HG03575 (cell line): ENCODE data around the gene IAPP.
"Not testable (repeated sequence)": the region's sequence is repeated elsewhere in the genome, so short reads cannot be mapped to it uniquely, and the experiment has no call there.

Source experiments
- ATAC-seq: cut with Tn5 transposase; IDR thresholded peaks from one replicate; pipeline ENCODE4 v1.9.1; 2021; ENCODE audit not compliant: unreplicated experiment, insufficient number of reproducible peaks, low FRiP score; ENCODE audit errors: extremely low read depth

Gene IAPP

DNA sequence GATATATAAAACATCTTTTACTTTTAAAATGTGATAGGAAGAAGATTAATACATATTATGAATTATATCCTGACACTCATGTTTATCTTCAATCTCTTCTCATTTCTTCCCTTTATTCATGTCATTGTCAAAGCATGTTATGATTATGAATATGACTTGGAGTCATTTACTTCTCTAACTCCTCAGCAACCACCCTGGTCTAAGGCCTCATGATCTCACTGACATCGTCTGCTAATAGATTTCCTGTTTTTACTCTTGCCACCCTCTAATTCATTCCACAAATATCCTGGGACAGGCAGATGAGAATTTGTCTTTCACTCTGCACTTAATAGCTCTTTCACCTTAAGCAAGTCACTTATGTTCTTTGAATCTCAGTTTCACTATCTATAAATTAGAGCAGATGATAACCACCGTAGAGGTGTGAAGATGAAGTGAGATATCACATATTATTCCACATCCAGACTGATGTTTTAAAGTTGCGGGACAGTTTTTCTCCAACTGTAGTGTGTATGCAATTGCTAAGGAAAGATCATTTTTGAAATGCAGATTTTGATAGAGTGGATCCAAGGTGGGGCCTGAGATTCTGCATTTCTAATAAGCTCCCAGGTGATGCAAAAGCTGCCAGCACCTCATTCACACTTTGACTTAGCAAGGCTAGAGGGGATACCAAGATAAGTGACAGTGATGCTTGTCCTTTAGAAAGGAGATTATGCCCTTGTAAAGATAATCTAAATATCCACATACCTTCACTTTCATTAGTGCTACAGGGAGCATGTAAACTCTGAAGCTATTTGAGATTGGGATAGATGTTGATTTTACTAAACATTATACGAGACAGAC is 3.3 kb upstream of the IAPP start:
- no peak for ATAC-seq

DNA sequence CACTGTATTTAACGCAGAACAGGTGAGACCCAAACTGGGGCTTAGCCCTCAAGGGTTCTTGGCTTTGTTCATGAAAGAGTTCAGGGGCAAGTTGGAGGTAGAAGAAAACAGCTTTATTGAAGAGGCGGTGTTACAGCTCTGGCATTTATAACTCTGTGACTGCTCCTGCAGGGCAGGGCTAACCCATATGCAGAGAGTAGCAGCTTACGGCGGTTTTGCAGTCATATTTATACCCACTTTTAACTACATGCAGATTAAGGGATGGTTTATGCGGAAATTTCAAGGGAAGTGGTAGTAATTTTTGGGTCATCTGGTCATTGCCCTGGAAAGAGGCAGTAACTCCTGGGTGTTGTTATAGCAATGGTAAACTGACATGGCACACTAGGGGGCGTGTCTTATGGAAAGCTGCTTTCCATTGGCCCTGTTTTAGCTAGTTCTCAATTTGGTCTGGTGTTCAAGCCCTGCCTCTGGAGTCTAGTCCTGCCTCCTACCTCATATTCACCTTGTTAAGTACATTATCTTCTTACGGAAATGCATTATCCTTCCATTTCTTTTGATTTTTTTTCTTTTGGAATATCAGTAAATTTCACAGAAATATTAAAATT is 1.8 kb upstream of the IAPP start:
- no peak for ATAC-seq

DNA sequence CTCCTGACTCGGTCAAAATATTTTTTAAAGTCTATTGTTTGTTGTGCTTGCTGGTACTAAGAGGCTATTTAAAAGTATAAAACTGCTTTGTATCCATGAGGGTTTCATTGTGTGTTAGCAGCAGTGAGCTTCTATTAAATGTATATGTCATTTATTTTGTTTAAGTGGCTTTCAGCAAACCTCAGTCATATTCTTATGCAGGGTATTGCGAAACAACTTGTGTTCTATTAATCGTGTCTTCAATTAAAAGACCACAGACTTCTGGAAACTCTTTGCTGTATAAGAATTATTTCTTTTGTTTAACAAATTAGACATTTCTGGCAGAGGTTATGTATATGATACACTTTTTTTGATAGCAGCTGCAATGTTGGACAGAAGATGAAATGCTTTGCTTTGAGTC is 6.5 kb downstream of the IAPP start:
- no peak for ATAC-seq

DNA sequence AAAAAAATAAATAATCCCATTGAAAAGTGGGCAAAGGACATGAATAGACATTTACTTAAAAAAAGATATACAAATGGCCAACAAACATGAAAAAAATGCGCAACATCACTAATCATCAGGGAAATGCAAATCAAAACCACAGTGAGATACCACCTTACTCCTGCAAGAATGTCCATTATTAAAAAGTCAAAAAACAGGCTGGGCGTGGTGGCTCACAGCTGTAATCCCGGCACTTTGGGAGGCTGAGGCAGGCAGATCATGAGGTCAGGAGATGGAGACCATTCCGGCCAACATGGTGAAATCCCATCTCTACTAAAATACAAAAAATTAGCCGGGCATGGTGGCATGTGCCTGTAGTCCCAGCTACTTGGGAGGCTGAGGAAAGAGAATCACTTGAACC is 8.6 kb downstream of the IAPP start:
- not testable (repeated sequence) for ATAC-seq

DNA sequence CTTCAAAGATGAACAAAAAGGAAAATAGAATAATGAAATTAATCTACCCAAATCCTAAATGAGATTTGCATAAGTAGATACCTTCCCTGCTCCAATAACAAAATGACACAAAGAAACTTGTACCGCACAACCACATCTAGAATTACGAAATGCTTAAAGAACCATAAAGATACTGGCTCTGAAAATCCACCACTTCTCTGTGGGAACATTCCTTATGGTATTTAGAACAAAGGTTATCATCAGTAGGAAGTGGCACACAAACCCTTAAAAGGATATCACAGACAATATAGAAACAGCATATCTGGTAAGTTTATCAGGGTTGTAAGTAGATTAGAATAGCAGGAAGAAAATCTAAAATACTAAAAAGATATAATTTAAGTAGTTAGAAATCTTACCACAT is 11.6 kb downstream of the IAPP start:
- no peak for ATAC-seq

DNA sequence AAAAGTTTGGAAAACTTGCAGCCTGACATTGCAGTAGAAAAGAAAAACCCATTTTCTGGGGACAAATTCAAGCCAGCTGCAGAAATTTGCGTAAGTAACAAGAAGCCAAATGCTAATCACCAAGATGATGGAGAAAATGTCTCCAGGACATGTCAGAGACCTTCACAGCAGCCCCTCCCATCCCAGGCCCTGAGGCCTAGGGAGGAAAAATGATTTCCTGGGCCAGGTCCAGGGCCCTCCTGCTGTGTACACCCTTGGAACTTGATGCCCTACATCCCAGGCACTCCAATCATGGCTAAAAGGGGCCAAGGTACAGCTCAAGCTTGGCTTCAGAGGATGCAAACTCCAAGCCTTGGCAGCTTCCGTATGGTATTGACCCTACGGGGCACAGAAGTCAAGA is 14.5 kb downstream of the IAPP start:
- ATAC-seq, result no peak

DNA sequence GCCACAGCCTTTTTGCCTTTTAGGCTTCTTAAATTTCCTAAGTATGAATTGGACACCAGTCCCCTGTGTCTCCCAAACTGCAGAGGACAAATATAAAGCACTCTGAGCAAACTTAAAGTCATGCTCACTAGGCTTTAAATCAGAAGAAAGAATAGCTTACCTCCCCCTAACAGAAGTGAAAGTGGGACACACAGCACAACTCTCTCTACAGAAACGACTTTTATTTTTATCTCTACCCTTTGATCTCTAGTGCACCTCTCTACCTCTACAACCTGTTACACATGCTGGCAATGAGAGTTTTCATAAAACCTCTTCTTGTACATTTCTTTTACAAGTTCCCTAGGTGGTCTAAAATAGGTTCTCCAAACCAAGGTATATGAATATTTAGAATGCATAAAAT is 19.7 kb downstream of the IAPP start:
- ATAC-seq, result no peak

DNA sequence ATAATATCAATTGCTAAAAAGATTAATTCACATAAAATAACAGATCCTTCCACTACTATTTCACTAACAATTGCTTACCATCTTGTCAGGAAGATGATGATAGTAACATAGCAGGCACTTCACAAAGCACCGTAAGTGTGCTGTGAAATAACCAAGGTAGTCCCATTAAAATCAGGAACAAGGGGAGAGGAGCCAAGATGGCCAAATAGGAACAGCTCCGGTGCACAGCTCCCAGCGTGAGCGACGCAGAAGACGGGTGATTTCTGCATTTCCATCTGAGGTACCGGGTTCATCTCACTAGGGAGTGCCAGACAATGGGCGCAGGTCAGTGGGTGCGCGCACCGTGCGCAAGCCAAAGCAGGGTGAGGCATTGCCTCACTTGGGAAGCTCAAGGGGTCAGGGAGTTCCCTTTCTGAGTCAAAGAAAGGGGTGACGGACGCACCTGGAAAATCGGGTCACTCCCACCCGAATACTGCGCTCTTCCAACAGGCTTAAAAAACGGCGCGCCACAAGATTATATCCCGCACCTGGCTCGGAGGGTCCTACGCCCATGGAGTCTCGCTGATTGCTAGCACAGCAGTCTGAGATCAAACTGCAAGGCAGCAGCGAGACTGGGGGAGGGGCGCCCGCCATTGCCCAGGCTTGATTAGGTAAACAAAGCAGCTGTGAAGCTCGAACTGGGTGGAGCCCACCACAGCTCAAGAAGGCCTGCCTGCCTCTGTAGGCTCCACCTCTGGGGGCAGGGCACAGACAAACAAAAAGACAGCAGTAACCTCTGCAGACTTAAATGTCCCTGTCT is 22.3 kb downstream of the IAPP start:
- ATAC-seq, result not testable (repeated sequence)

DNA sequence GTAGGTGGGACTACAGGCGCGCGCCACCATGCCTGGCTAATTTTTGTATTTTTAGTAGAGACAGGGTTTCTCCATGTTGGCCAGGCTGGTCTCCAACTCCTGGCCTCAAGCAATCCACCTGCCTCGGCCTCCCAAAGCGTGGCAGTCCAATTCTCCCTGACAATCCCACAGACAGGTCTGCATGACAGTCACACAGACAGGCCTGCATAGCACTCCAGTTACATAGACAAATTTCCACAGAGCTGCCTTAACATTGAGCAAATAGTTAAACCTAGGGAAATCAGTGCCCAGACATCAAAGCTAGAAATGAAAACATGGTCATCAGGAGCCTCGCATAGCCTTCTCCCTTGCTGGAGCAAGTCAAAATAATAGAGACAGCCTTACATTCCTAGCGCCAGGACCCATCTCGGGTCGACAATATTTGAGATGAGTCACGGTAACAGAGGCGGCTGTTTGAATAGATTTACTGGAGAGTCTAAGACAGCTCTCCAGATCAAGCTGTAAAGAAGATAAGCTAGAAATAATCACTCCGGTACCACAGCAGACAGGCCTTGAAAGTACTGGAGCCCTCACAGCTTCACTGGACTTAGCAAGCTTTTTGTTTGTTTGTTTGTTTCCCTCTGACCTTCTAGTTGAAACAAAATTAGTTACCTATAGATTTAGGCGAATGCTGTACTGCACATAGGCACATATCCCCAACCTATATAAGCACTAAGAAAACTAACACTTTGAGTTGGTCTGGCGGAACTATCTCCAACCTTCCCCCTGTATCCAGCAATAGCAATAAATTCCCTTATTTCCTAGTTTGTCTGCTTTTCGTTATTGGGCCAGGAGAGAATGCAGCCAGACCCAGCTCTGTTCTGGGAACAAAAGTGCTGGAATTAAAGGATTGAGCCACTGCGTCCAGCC is 40.9 kb downstream of the IAPP start:
- no peak for ATAC-seq

DNA sequence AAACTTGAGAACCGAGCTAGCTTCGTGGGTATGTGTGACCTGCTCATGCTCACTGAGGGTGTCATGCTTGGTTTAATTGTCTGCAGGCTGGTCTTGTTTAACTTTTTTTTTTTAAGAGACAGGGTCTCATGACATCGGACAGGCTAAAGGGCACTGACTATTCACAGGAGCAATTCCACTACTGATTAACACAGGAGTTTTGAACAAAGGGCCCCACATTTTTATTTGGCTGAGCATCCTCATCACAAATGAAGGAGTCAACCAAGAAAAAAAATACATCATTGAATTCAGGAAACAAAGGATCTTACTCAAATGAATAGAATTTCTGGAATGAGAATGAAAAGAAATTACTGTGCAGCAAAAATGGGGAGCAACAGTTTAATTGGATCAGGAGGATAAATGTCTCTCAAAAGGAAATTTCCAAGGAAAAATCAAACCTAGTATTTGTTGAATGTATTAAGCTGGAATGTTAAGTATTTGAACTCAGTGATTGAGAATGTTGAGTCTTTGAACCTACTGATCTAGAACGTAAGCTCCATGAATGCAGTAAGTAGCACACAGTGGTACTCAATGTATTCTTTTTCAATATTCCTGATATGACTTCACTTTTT is 43.9 kb downstream of the IAPP start:
- no peak for ATAC-seq

DNA sequence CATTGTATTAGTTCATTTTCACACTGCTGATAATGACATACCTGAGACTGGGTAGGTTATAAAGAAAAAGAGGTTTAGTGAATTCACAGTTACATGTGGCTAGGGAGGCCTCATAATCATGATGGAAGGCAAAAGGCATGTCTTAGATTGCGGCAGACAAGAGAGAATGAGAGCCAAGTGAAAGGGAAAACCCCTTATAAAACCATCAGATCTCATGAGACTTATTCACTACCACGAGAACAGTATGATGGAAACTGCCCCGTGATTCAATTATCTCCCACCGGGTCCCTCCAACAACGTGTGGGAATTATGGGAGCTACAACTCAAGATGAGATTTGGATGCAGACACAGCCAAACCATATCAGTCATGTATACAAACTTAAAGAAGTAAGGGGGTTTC is 45.7 kb downstream of the IAPP start:
- not testable (repeated sequence) for ATAC-seq

DNA sequence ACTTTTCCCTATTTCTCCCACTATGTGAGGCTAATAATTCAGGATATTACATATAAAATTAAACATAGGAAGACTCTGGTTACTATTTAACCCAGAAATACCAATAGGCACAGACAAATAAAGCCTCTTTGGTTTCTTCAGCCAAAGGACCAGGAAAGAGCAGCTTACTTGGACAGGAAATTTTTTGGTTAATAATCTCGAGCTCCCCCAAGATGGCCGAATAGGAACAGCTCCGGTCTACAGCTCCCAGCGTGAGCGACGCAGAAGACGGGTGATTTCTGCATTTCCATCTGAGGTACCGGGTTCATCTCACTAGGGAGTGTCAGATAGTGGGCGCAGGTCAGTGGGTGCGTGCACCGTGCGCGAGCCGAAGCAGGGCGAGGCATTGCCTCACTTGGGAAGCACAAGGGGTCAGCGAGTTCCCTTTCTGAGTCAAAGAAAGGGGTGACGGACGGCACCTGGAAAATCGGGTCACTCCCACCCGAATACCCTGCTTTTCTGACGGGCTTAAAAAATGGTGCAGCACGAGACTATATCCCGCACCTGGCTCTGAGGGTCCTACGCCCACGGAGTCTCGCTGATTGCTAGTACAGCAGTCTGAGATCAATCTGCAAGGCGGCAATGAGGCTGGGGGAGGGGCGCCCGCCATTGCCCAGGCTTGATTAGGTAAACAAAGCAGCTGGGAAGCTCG is 46.5 kb downstream of the IAPP start:
- ATAC-seq, result not testable (repeated sequence)

DNA sequence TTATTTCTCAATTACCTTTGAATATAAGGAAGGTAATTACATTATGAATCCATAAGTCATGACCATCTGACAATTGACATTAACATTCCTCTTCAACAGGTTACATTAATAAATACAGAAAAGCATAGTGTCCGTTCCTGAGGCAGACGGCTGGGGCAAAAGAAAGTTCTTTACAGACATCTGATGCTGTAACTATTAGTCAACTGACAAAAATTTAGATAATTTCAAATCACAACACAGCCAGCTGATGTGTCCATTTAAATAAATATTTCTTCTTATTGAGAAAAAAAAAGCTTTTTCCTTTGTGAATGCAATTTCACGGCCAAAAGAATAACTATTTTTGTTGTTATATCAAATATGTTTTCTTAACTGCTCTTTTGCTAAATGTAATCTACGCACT is 55.5 kb downstream of the IAPP start:
- no peak for ATAC-seq
